WTC11 (cell line): Measurements from ENCODE around the gene PLRG1. TPM values are rescaled to one million over a fixed set of nuclear protein-coding genes. Genes with fewer than 3 reads are reported as not detected.

Experiments
- E2F1 ChIP-seq: sonication (generic); formaldehyde crosslinking; IDR thresholded peaks from 2 replicates; pipeline ENCODE4 v1.8.0; 2022; ENCODE audit warnings: mild to moderate bottlenecking, missing genetic modification reagents
- EMX1 ChIP-seq: fragments of 250-450 bp; sonication (Bioruptor Pico); IDR thresholded peaks from 2 replicates; pipeline ENCODE4 v1.8.0; 2021; ENCODE audit warnings: mild to moderate bottlenecking
- GABPB1 ChIP-seq: sonication (generic); formaldehyde crosslinking; IDR thresholded peaks from 2 replicates; pipeline ENCODE4 v1.8.1; 2023; ENCODE audit warnings: mild to moderate bottlenecking, missing genetic modification reagents
- GRHL2 ChIP-seq: fragments of 250-450 bp; sonication (Bioruptor Pico); IDR thresholded peaks from 2 replicates; pipeline ENCODE4 v1.8.0; 2022; ENCODE audit warnings: mild to moderate bottlenecking, moderate library complexity; ENCODE audit not compliant: insufficient replicate concordance, severe bottlenecking
- IRF1 ChIP-seq: sonication (generic); formaldehyde crosslinking; IDR thresholded peaks from 2 replicates; pipeline ENCODE4 v1.8.0; 2023; ENCODE audit warnings: missing genetic modification reagents
- IRF2 ChIP-seq: sonication (generic); formaldehyde crosslinking; IDR thresholded peaks from 2 replicates; pipeline ENCODE4 v1.8.0; 2022; ENCODE audit warnings: low read depth, missing genetic modification reagents, borderline replicate concordance
- KAT7 ChIP-seq: sonication (generic); formaldehyde crosslinking; IDR thresholded peaks from 2 replicates; pipeline ENCODE4 v1.8.1; 2023; ENCODE audit warnings: missing genetic modification reagents, mild to moderate bottlenecking, borderline replicate concordance
- NFE2L1 ChIP-seq: sonication (generic); formaldehyde crosslinking; IDR thresholded peaks from 2 replicates; pipeline ENCODE4 v1.8.1; 2023; ENCODE audit warnings: missing genetic modification reagents
- NFYB ChIP-seq: sonication (generic); formaldehyde crosslinking; conservative IDR thresholded peaks from 2 replicates; pipeline ENCODE4 v1.8.0; 2022; ENCODE audit warnings: low read depth, missing genetic modification reagents
- OVOL2 ChIP-seq: fragments of 250-450 bp; sonication (Bioruptor Pico); IDR thresholded peaks from 2 replicates; pipeline ENCODE4 v1.9.0; 2021; ENCODE audit warnings: mild to moderate bottlenecking, borderline replicate concordance
- RELA ChIP-seq: sonication (generic); formaldehyde crosslinking; IDR thresholded peaks from 2 replicates; pipeline ENCODE4 v1.8.1; 2022; ENCODE audit warnings: missing genetic modification reagents, mild to moderate bottlenecking, borderline replicate concordance
- TCF7 ChIP-seq: sonication (generic); formaldehyde crosslinking; IDR thresholded peaks from 2 replicates; pipeline ENCODE4 v1.8.0; 2022; ENCODE audit warnings: mild to moderate bottlenecking, low read depth, missing genetic modification reagents, moderate library complexity
- TEAD4 ChIP-seq: sonication (generic); formaldehyde crosslinking; IDR thresholded peaks from 2 replicates; pipeline ENCODE4 v1.8.0; 2022; ENCODE audit warnings: mild to moderate bottlenecking, missing genetic modification reagents
- ZBTB43 ChIP-seq: sonication (generic); formaldehyde crosslinking; IDR thresholded peaks from 2 replicates; pipeline ENCODE4 v1.8.1; 2023; ENCODE audit warnings: mild to moderate bottlenecking, missing genetic modification reagents
- ZNF121 ChIP-seq: sonication (generic); formaldehyde crosslinking; IDR thresholded peaks from 2 replicates; pipeline ENCODE4 v1.8.0; 2023; ENCODE audit warnings: missing genetic modification reagents
- ZNF219 ChIP-seq: sonication (generic); formaldehyde crosslinking; IDR thresholded peaks from 2 replicates; pipeline ENCODE4 v1.8.0; 2023; ENCODE audit warnings: missing genetic modification reagents, mild to moderate bottlenecking, borderline replicate concordance
- ZNF232 ChIP-seq: sonication (generic); formaldehyde crosslinking; IDR thresholded peaks from 2 replicates; pipeline ENCODE4 v1.8.0; 2022; ENCODE audit warnings: mild to moderate bottlenecking, missing genetic modification reagents
- ZNF281 ChIP-seq: sonication (generic); formaldehyde crosslinking; IDR thresholded peaks from 2 replicates; pipeline ENCODE4 v1.8.0; 2023; ENCODE audit warnings: mild to moderate bottlenecking, missing genetic modification reagents
- ZNF512 ChIP-seq: sonication (generic); formaldehyde crosslinking; IDR thresholded peaks from 2 replicates; pipeline ENCODE4 v1.8.1; 2022; ENCODE audit warnings: missing genetic modification reagents, borderline replicate concordance
- total RNA-seq: library from RNA; stranded (reverse); gene quantifications from 3 replicates; pipeline ENCODE4 v1.2.3, GENCODE V29; 2021

Gene PLRG1
- total RNA-seq, 1 experiment from 2014 or later = 84.8 TPM

GRCh38 chr4:154491341-154492271 is 58.6 kb downstream of the PLRG1 start, which contains the start of gene DCHS2 (continued):
- no peak for TF ChIP-seq IRF1
- no peak for TF ChIP-seq ZNF512 (CRISPR knock-in tag)
- TF ChIP-seq TEAD4 (CRISPR knock-in tag) = no peak
- TF ChIP-seq OVOL2 (CRISPR knock-in tag) = no peak
- 0 out of 2 replicates have a peak, but pooled peaks have one; percentile 32 for TF ChIP-seq TCF7 (CRISPR knock-in tag)
- TF ChIP-seq GRHL2 (CRISPR knock-in tag) = no peak
- no peak for TF ChIP-seq ZNF121 (CRISPR knock-in tag)
- TF ChIP-seq ZNF281 (CRISPR knock-in tag) = peak; percentile 77; the same call in 1 of the 2 replicates
- no peak for TF ChIP-seq ZNF232 (CRISPR knock-in tag)
- no peak for TF ChIP-seq KAT7
- no peak for TF ChIP-seq E2F1 (CRISPR knock-in tag)
- no peak for TF ChIP-seq RELA (CRISPR knock-in tag)
- no peak for TF ChIP-seq NFE2L1 (CRISPR knock-in tag)
- no peak for TF ChIP-seq GABPB1 (CRISPR knock-in tag)
- TF ChIP-seq NFYB (CRISPR knock-in tag) = no peak
- no peak for TF ChIP-seq EMX1 (CRISPR knock-in tag)
- TF ChIP-seq IRF2 (CRISPR knock-in tag) = peak; percentile 27; the same call in 1 of the 2 replicates
- no peak for TF ChIP-seq ZNF219 (CRISPR knock-in tag)
- peak; percentile 77; the same call in 1 of the 2 replicates for TF ChIP-seq ZBTB43 (CRISPR knock-in tag)
- TF ChIP-seq, all 79 proteins: peak for 15
